ENCODE data around the gene UXS1.

UXS1 gene

DNA sequence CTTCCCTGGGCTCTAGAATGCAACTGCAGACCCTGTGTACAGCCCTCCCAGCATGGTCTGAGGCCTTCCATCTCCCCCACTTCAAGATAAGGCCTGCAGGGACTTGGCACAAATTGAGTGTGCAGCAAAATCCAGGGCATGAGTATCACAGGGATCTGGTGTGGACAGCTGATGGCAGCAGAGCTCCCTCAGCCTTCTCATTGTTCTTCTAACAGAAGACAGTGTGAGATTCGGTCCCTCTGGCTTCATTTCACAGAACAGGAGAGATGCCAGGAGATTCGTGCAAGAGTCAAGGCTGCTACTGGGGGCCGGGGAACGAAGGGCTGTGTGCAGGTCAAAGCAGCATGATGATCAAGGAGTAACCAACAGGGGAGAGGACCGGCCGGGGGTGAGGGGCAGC, 85.8 kb downstream of the UXS1 start:
- peak; percentile 55 for DNase-seq (ENCODE audit: low spot score)

DNA sequence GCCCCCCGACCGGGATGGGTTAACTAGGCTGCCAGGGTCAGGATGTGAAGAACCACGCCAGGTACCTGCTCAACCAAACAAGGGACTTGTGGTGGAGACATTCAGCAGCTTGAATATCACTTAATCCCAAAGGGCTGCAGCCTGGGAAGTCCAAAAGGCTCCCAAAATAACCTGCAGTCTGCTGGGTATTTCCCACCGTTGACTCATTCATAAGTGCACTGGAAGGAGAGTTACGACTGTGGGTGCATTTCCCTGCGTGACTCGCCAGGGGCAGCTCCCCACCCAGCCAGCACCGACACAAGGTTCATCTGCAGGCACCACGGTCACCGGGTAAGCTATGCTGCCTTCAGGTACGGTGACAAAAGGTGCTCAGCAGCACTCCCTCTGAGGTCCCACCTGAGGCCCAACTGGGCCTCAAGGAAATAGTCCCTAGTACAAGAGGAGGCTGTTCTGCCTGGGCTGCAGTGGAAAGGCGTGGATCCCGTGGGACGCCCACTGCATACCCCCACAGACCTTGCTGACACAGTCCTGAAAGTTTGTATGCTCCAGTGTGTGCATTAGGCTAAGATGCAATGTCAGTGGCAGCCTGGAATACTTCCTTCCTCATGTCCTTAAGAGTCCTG, 86.5 kb downstream of the UXS1 start:
- no peak for DNase-seq (ENCODE audit: low spot score)

DNA sequence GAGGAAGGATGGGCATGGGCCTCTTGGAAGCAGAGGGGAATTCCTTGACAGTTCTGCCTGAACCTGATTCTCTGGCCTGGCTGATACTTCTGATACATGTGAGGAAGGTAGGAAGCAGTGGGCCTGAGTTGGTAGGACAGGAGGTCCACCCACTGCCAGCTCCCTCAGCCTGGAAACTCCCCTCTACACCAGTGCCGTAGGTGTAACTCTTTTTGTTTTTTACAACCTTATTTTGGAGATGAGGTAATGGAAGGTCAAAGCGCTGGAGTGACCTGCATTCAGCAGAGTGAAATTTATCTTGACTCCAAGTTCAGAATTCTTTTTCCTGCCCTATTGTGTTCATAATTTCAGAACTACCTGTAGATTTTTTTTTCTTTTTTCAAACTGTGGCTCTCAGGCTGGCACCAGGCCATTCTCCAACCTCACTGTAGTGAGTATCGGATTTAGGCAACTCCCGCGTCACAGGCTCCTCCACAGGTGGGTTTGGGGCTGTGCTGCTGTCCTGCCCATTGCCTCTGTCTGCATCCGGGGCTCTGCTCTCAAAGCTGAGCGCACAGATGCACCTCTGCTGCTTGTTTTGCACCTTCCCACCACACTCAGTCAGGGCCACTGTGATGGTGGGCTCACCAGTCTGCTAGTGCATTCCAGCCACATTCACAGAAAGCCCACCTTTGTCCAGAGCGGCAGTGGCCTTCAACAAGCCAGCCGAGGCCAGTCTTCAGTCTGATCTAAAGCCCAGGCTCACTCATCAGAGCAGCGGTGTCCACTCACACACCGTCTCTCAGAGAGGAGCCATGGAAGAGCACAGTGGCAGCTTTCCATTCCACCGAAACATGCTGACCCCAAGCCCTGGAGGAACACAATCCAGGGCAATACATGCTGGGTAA, 87.2 kb downstream of the UXS1 start:
- DNase-seq (ENCODE audit: low spot score), result no peak

DNA sequence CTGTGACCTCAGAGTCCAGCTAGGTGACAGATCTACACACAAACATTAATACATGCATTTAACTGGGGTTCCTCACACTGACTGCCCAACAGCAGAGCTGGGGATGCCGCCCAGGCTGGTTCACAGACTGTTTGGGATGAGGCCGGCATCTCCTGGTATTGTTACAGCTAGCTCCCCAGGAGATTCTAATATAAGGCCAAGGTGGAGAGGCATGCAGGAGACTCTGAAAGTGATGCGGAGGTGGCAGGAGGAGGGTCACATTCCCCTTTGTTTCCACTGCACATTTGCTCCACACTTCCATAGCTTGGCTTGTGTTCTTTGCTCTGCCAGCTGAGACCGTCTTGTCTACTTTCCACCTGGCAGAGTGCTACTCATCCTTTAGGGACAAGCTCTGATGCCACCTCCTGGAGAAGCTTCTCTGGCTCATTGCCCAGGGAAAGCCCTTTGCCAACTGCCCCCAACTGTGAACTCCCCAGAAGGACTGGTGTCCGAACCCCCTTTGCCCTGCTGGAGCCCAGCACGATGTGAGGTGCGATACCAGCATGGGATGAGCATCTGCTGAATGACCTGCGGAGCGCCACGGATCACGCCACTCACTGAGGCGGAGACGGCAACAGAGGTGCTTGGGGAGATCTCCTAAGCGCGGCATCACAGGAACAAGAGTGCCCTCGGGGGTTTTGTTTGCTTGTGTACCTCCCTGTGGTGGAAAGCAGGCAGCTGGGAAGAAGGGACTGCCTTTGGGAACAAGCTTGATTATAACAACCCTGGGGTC, 88.8 kb downstream of the UXS1 start:
- no peak for DNase-seq (ENCODE audit: low spot score)

DNA sequence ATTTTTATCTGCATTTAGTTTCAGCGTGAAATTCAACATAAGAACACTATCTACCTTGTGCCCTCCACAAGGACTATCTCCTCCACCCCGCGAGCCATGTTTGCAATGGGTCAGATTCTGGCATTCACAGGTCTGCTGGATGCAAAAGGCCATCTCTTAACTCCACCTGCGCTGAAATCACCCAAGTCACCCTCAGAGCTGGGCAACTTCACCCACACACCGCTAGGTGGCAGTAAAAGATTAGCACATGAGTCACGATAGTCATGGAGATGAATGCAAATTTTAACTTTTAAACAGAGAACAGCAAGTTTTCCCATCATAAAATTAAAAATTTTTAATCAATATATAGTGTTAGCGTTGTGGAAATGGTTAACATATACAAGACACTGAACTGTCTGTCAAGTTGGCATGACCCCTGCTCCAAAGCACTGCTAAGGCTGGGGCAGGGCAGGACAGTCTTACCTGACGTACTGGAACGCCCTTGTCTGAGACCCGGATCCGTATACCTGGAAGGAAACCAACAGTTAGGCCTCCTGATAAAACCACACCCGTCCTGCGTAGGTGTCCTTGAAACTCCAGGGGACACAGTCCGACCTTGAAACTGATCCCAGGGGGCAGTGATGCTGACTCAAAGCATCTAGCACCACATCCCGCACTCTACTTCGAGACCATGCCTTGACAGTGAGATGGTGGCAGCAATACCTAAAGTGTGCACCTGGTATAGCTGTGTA, 89.6 kb downstream of the UXS1 start:
- DNase-seq (ENCODE audit: low spot score), result peak; percentile 41

DNA sequence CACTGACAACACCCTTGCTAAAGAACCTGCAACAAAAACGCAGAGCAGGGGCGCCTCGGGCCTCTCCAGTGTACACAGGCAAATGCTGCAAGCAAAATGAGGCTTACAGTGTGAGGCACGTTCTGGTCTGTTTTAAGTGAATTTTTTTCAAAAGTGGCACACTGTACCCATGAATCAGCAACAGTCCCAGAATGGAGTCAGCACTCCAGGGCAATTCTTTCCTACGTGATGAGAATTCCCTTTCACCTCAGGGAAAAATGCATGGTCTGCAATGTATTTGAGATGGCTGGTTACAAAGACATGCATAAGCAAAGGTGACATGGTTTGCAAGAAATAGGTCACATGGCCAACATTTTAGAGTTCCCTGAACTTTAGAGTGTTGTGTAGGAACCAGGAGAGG, 94.4 kb downstream of the UXS1 start:
- DNase-seq (ENCODE audit: low spot score), result no peak

DNA sequence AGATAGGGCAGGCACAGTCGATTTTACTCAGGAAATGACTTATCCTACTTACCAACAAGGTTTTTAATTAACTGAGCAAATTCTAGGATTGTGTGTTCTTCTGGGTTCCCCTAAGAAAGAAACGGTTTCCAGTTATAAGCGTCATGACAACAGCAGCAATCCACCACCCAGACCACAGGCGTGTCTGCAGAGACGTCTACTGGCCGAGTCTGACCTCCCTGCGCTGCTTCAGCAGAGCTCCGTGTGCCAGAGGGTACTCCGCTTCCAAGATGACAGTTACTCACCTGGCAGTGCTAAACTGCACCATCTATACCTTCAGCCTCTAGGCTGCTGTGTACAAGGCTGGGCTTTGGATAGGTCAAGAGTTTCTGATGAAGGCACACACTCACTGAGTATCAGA, 95.4 kb downstream of the UXS1 start:
- no peak for DNase-seq (ENCODE audit: low spot score)

DNA sequence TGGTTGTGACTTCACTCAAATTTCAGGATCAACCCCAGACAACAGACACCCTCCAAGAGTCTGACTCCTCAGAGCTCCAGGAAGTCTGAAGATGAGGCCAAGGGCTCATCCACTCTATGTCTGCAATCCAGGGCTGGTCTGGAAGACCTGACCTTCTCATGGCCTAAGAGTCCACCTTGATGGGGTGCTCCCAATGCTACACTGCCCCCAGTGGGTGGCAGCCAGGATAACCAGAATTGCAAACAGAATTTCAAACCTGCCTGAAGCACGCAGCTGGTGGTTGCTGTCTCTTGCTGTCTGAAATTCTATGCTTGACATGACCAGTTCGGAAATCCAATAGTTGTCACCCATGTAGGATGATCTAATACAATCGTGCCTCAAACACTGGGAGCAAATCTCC, 96.0 kb downstream of the UXS1 start:
- DNase-seq (ENCODE audit: low spot score), result no peak

DNA sequence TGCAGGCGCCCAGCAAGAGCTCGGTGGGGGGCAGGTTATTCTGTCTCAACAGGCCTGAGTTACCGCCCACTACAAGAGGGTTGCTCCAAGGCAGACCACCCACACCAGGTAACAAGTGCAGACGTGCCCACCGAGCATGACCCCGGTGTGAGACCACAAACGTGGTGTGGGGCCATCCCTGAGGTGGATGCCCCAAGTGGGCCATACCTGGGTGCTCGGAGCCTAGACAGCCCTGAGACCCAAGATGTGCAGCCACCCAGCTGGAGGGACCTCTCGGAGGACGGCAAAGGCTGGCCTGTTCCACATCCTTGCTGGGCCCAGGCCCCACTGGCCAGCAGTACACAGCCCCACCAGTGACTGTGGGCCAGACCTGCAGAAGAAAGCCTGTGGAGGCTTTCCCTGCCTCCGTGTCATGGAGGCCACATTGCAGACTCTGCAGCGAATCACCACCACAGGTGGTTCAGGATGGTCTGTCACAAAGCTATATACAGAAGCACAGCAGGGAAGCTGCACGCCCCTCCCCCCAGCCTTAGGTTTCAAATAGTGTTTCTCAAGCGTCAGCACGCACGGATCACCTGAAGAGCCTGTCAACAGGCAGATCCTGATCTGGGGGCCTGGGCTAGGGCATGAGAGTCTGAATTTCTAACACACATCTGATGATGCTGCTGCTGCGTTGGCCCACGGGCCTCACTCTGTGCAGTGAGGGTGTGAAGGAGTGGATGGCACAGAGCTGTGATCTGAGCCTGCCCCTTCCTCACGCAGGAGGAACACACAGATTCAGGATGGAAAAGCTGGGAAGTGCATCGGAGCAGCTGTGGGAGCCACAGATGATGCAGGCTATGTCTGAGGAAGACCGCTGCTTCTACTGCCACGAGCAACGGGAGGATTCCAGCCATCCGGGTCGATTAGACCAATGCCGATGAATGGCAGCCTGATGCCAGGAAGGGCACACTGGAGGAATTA, 96.8 kb downstream of the UXS1 start:
- DNase-seq (ENCODE audit: low spot score), result no peak

DNA sequence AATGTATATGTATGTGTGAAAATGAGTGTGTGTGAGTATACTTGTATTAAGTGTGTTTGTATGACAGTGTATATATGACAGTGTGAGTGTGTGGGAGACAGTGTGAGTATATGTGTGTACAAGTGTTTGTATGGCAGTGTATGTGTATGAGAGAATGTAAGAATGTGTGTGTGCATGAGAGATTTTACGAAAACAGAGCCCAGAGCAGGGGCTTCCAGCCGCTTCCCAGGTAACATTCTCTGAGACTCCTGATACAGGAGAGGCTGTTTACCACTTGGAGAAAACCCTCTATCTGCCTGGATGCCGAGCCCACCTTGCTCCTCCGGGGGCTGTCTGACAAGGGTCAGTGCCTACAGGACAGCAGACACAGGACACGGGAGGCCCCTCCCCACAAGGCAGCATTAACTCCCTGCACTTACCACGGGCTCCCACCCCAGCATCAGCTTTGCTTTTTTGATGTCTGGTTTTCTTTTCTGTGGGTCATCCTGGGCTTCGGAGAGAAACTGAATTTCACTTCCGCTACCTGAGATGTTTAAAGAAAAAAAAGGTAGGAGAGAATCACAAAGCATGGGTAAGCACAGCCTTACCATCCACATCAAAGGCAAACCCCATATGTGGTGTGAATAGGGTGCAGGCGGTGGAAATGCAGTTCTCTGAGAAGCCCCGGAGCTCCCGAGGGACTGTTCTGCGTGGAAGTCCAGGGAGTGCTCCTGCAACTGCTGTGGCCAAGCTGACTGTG, 97.6 kb downstream of the UXS1 start:
- DNase-seq (ENCODE audit: low spot score), result no peak

DNA sequence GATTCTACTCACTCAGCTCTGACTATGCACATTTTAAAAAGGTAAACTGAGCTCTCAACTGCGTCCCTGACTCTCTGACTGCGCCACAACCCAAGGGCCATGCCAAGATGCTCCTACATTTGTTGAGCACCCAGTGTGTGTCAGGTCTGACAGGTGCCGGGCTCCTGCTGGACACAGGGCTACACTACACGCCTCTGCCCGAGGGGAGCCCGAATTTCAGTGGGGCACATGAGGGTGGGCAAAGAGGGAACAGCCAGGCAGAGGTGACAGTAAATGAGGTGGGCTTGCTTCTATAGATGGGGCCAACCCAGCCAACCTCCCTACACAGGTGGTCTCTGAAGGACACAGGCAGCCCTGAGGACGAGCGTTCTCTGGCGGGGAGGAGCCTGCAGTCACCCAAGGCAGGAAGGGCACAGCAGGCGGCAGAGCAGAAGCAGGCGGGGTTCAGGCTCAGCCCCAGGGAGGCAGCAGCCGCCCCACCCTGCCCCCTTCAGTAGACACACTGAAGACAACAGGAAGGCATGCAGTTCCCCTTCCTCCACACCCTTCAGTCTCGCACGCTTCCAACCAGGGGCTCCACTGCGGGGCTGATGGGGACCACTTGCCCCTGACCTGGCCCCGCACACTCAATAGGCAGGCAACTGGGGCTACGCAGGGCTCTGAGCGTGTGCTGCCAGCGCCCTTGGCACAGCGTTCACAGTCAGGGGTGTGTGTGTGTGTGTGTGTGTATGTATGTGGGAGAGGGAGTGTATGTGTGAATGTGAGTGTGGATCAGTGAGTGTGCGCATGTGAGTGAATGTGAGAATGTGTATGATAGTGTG, 98.4 kb downstream of the UXS1 start:
- no peak for DNase-seq (ENCODE audit: low spot score)

DNA sequence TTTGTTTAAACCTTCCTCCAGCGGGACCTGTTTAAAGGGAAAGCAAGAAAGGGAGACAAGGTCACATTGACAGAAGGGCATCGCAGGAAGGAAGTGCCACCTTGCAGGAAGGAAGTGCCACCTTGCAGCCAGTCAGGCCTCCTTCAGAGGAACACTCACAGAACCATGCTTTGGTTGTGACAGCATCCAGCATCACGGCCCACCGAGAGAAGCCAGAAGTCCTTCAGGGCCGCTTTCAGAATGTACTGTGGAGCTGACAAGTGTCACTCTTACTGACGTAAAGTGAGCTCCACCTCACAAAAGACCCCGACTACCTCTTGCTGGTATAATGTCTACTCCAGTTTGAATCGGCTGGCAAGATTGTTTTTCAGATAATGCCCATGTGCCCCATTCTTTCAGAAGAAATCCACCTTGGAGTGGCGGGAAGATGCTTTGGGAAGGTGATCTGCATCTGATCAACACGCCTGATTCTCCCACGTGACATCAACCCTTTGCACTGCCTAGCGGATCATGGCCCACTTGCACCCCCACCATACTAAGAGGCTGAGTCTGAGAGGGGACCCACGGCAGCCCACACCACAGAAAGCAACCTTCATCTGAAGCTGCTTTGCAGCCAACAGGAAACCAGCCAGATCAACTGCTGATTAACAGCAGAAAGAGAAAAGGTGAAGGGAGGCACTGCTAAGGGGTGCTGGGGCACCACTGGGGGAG, 99.8 kb downstream of the UXS1 start:
- DNase-seq (ENCODE audit: low spot score), result no peak

DNA sequence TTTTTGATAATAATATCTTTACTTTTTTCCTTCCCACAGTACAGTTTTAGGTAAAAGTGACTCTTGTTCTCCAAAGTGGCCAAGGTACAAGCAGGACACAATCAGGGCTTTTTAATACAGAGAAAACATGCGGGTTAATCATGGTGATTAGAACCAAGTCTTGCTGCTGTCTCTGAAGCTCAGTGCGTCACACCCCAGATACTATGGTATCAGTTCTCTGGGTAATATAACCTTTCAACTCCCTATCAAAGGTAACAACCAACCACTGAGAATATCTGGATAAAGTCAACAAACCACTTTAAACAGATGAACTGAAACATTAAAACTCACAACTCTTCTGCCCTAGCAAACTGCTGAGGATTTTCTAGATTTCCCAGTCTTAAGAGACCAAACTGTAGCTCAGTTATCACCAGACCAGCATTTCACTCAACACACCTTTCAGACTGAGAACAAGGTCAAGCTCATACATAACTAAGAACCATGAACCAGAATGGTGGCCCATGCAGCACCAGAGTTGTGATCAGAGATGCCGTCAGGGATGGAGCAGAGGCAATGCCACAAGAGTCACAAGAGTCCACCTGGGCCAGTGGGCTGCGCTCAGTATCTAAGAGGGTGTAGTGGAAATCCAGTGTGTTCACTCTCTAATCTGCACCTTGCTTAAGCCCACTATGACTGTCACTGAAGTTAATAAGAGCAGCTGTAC, 103.0 kb downstream of the UXS1 start:
- DNase-seq (ENCODE audit: low spot score), result no peak

DNA sequence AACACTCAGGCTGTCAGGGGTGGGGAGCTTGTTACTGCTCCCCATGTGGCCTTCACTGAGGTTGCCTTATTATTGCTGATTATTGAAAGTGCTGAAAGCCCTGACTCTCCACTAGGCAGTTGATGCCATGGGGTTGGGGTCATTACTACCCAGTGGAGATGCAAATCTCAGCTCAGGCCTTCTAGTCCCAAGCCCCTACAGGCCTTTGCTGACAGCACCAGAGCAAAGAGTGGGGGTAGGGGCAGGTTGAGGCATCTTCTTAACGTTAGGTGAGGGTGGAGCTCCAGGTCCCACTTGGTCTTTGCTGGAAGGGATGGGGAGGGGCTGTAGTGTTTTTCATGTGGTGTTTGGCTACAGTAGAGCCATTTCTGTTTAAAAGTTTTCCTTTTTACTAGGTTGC, 104.5 kb downstream of the UXS1 start:
- no peak for DNase-seq (ENCODE audit: low spot score)

DNA sequence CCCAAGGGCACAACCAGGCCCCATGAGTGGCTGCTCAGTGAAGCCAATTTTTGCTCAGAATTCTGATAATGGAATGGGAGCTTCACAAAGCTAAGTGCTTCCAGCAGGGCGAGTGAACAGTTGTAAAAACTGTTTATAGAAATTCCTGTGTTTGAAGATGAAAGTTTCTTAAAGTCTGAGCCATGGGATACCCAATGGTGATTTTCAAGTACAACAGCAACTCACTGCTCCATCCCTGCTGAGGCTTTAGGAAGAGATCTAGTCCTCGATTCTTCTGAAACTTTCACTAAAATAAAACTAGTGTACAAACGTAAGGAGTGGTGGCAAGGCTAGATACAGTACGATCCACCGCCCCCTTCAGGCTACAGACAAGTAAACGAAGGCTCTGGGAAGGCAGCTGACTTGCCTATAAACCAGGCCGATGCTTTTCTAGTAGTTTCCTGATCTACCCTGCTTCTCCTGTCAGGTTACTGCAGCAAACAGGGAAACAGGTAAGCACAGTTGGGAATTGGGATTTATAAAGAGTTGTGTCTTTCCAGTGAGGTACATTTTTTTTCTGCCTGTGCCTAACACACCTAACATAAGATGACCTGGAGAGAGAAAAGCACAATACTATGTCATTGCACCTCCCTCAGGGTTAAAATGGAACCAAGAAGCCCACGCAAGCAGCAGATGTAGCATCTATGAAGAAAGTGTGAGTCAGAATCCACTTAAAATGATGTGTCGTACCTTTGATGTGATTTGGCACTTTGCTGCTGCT, 108.7 kb downstream of the UXS1 start:
- no peak for DNase-seq (ENCODE audit: low spot score)

DNA sequence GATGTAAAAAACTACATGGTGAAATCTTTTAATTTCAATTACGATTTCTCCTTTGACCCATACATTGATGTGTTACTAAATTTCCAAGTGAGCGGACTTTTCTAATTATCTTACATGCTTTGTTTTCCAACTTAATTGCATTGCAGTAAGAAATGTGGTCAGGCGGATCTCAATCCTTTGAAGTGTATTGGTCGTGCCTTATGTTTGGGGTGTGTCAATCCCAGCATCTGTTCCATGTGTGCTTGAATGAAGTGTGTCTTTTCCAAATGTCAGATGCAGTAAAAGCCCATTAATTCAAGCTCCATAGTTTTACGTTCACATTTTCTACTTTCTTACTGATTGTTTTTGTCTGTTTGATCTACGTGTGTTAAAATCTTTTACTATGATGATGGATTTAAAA, 113.1 kb downstream of the UXS1 start:
- DNase-seq (ENCODE audit: low spot score), result no peak

DNA sequence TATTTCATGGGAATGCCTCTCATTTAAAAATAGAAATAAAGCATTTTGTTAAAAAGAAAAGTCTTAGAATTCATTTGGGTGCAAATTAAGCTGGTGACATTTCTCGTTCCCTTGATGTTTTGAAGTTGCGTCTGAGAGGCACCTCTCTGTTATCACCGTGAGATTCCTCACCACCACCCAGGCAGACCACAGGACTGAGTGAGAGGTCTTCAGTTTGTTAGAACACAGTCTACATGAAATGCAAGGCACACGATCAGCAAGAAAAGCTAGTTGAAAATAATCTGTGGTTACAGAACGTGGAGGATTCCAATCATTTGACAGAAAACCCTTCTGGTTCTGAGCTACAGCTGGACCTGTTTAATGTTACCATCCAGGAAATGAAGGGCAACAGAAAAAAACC, 116.0 kb downstream of the UXS1 start:
- no peak for DNase-seq (ENCODE audit: low spot score)
